Activated CD4-positive, alpha-beta T cell treated with anti-CD3 and anti-CD28 coated beads, Interleukin-2, amount 10 ng/mL, durations not matched to agents 7 days and 5 days (primary cell): ENCODE data around the gene NINL. TPM values are rescaled to one million over a fixed set of nuclear protein-coding genes. Genes with fewer than 3 reads are reported as not detected.
A peak's percentile ranks its signal among the peaks of the same experiment; 100 is the strongest.
"Not testable (repeated sequence)": the region's sequence is repeated elsewhere in the genome, so short reads cannot be mapped to it uniquely, and the experiment has no call there.

Experiments used
- CTCF ChIA-PET: fragments of 350-600 bp; sonication (Branson Sonifier 250); formaldehyde crosslinking; loops from one replicate; lab custom pipeline; 2021; ENCODE audit warnings: antibody characterized with exemption; lab: Charles Lee
- POLR2A ChIA-PET: fragments of 350-600 bp; sonication (Branson Sonifier 250); formaldehyde crosslinking; loops from one replicate; lab custom pipeline; 2021; ENCODE audit warnings: antibody characterized with exemption; lab: Charles Lee
- DNase-seq: peaks from one replicate; pipeline ENCODE4 v3.0.0-alpha.2; 2020
- H3K27ac Mint-ChIP-seq: one replicate; pipeline ENCODE4 v1.8.0; 2021; ENCODE audit warnings: mild to moderate bottlenecking, moderate library complexity, mixed read lengths
- H3K27me3 Mint-ChIP-seq: one replicate; pipeline ENCODE4 v1.8.0; 2021; ENCODE audit warnings: mixed read lengths
- H3K36me3 Mint-ChIP-seq: one replicate; pipeline ENCODE4 v1.8.0; 2021; ENCODE audit warnings: low read depth, mixed read lengths
- H3K4me1 Mint-ChIP-seq: one replicate; pipeline ENCODE4 v1.8.0; 2021; ENCODE audit warnings: mixed read lengths
- H3K4me3 Mint-ChIP-seq: one replicate; pipeline ENCODE4 v1.8.0; 2021; ENCODE audit warnings: mild to moderate bottlenecking, moderate library complexity, mixed read lengths
- H3K9me3 Mint-ChIP-seq: one replicate; pipeline ENCODE4 v1.8.0; 2021; ENCODE audit warnings: mixed read lengths
- total RNA-seq, 2 experiments: library from RNA; stranded (reverse); gene quantifications; one replicate each; pipeline ENCODE4 v1.2.3, GENCODE V29; 2021

NINL gene
- total RNA-seq, 2 experiments from 2014 or later: 2.3 to 3.7 TPM

DNA sequence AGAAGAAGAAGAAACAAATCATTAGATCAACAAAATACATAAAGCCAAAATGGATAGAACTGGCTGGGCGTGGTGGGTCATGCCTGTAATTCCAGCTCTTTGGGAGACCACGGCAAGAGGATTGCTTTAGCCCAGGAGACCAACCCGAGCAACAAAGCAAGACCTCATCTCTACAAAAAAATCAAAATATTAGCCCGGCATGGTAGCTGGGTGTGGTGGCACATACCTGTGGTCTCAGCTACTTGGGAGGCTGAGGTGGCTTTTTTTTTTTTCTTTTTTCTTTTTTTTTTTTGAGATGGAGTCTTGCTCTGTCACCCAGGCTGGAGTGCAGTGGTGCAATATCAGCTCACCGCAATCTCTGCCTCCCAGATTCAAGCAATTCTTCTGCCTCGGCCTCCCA lies 21.5 kb downstream of the NINL start:
- DNase-seq: no peak
- Mint-ChIP-seq H3K4me3 (no peak overlapping the region), H3K36me3 (peaks cover 6% of the 10 kb centered on the region), H3K27ac (no peak overlapping the region), H3K9me3 (peaks cover 5% of the 10 kb centered on the region), H3K4me1 (peaks cover 7% of the 10 kb centered on the region), H3K27me3 (no peaks in the 10 kb centered on the region)
- ChIA-PET CTCF (no interaction called here), POLR2A (no interaction called here)

DNA sequence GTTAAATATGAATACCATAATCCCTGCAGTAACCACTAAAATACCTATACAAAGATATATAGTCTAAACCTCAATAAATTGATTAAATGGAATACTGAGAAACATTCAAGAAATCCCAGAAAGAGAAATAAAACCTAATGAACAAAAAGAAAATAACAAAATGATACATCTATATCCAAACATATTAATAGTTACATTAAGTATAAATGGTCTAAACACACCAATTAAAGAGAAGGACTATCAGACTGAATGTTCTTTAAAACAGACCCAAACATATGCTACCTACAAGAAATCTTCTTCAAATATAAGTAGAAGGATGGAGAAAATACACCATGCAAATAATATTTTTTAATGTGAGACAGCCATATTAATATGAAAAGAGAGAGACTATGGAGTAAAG lies 22.0 kb downstream of the NINL start:
- H3K9me3 Mint-ChIP-seq: peaks cover 5% of the 10 kb centered on the region
- DNase-seq: no peak
- no peak overlapping the region for H3K4me3 Mint-ChIP-seq
- H3K36me3 Mint-ChIP-seq: peaks cover 6% of the 10 kb centered on the region
- no peak overlapping the region for H3K27ac Mint-ChIP-seq
- H3K4me1 Mint-ChIP-seq: peaks cover 7% of the 10 kb centered on the region
- POLR2A ChIA-PET: no interaction called here
- CTCF ChIA-PET: no interaction called here
- no peaks in the 10 kb centered on the region for H3K27me3 Mint-ChIP-seq

GRCh38 chr20:25561771-25562170 lies 23.6 kb downstream of the NINL start:
- H3K36me3 Mint-ChIP-seq, H3K4me1 Mint-ChIP-seq, H3K4me3 Mint-ChIP-seq, DNase-seq, H3K9me3 Mint-ChIP-seq, H3K27ac Mint-ChIP-seq, H3K27me3 Mint-ChIP-seq, POLR2A ChIA-PET, CTCF ChIA-PET: not testable (repeated sequence)

DNA sequence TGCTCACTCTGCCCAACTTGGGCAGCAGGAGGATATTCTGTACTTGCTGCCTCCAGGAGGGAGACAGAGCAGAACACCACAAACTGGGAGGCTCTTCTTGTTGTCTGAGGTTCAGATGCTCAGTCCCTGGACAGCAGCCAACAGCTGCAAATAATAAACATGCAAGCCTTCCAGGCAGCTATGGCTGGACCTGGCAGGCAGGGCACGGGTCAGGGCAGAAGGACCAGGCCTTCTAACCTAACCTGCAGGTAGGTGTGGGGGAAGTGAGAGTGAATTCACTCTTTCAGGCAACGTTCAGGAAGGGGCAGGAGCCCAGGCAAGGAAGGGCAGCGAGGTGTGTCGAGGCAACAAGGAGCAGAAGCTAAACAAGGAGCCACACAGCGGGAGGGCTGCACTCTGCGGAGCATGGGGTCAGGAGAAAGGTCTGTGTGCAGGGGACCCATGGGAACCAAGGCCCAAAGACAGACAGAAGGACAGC lies 31.5 kb downstream of the NINL start:
- Mint-ChIP-seq H3K4me3 (no peak overlapping the region), H3K27me3 (no peaks in the 10 kb centered on the region), H3K36me3 (no peaks in the 10 kb centered on the region), H3K4me1 (no peaks in the 10 kb centered on the region), H3K27ac (no peak overlapping the region), H3K9me3 (no peaks in the 10 kb centered on the region)
- DNase-seq: no peak
- ChIA-PET CTCF (no interaction called here), POLR2A (no interaction called here)

DNA sequence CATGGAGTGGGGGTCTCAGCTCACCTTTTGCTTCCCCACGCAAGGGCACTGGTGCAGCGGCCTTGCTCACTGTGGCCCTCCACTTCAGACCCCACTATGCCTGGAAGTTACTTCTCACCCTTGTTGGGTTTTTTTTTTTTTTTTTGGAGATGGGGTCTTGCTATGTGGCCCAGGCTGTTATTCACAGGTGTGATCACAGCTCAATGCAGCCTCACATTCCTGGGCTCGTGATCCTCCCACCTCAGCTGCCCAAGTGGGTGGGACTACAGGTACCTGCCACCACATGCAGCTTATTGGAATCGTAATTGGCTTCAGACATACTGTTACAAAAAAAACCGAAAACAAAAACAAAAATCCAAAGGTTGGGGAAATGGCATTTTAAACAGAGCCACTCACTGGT lies 32.4 kb downstream of the NINL start:
- Mint-ChIP-seq H3K9me3 (no peaks in the 10 kb centered on the region), H3K4me1 (no peaks in the 10 kb centered on the region), H3K4me3 (no peak overlapping the region), H3K27me3 (no peaks in the 10 kb centered on the region), H3K36me3 (no peaks in the 10 kb centered on the region), H3K27ac (no peak overlapping the region)
- ChIA-PET CTCF (interaction anchor here (0.6 kb wide), 1 partner anchor 305 kb away, joined by 3 read pairs; no protein-coding TSS in a partner anchor), POLR2A (no interaction called here)
- no peak for DNase-seq

DNA sequence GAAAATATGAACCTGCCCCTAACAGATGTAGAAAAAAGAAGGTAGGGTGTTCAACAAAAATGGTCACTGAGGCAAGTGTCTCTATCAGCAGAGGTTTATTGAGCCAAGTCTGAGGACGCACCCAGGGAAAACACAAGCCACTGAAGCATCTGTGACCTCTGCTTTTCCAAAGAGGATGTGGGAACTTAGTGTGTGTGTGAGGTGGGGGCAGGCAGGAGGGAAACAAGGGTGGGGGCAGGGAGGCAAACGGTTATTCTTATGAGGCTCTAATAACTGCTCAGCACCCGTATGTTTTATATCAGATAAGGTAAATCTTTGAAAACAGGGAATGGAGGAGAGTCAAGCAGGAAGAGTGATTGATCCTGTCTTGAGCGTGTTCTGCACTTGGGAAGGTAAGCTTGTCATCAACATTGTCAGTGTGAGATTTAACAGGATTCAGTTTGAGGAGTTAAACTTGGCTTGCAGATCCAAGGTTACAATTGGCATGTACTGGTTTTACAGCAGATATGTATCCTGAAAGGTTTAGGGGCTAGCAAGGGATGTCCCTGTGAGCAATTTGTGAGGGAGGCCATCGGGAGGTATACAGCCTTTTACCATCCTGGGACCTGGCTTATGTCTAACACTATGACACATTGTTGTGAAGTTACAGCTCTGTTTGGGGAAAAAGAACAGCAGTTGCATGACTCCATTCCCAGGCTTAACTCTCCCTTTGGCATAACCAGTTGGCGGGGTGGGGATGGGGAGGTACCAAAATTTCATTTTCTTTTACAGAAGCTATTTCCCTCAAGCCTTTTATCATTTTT lies 33.7 kb downstream of the NINL start:
- H3K27me3 Mint-ChIP-seq: no peaks in the 10 kb centered on the region
- H3K4me3 Mint-ChIP-seq: no peak overlapping the region
- ChIA-PET POLR2A (no interaction called here), CTCF (no interaction called here)
- H3K36me3 Mint-ChIP-seq: no peaks in the 10 kb centered on the region
- DNase-seq: no peak
- H3K9me3 Mint-ChIP-seq: no peaks in the 10 kb centered on the region
- H3K4me1 Mint-ChIP-seq: no peaks in the 10 kb centered on the region
- no peak overlapping the region for H3K27ac Mint-ChIP-seq

DNA sequence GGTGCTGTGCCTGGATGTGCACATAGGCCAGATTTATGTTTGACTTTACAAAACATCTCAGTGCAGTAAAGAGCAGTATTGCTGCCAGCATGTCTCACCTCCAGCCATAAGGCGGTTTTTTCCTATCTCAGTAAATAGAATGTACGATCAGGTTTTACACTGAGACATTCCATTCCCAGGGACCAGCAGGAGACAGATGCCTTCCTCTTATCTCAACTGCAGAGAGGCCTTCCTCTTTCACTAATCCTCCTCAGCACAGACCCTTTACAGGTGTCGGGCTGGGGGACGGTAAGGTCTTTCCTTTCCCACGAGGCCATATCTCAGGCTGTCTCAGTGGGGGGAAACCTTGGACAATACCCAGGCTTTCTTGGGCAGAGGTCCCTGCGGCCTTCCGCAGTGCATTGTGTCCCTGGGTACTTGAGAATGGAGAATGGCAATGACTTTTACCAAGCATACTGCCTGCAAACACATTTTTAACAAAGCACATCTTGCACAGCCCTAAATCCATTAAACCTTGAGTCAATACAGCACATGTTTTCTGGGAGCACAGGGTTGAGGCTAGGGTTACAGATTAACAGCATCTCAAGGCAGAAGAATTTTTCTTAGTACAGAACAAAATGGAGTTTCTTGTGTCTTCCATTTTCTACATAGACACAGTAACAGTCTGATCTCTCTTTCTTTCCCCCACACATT lies 34.5 kb downstream of the NINL start:
- H3K27me3 Mint-ChIP-seq, CTCF ChIA-PET, POLR2A ChIA-PET, H3K36me3 Mint-ChIP-seq, DNase-seq, H3K27ac Mint-ChIP-seq, H3K9me3 Mint-ChIP-seq, H3K4me1 Mint-ChIP-seq, H3K4me3 Mint-ChIP-seq: not testable (repeated sequence)

DNA sequence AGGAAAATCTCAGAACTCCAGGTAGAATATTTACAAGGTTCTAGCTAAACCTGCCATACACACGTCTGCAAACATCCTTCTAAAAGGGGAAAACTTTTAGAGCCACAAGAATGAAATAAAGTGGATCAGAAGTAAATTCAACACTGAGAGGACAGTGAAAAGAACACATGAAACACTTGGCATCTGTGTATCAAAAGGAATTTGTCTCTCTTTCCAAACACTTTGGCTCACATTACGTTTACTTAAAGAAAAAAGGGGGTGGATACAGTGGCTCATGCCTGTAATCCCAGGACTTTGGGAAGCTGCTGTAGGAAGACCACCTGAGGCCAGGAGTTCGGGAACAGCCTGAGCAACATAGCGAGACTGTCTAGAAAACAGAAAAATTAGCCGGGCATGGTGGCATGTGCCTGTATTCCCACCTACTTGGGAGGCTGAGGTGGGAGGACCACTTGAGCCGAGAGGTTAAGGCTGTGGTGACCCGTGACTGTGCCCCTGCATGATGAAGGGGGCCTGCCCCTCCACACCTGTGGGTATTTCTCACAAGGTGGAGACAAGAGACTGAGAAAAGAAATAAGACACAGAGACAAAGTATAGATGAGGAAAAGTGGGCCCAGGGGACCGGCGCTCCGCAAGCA lies 35.4 kb downstream of the NINL start:
- Mint-ChIP-seq H3K27ac (no peak overlapping the region), H3K4me1 (no peaks in the 10 kb centered on the region), H3K36me3 (no peaks in the 10 kb centered on the region), H3K9me3 (no peaks in the 10 kb centered on the region), H3K4me3 (no peak overlapping the region), H3K27me3 (no peaks in the 10 kb centered on the region)
- CTCF ChIA-PET: interaction anchor here (1.1 kb wide), 1 partner anchor 9 kb away, joined by 6 read pairs; no protein-coding TSS in a partner anchor
- no peak for DNase-seq
- POLR2A ChIA-PET: no interaction called here

- H3K27me3 Mint-ChIP-seq: no peaks in the 10 kb centered on the region
- no peak overlapping the region for H3K4me3 Mint-ChIP-seq
- H3K9me3 Mint-ChIP-seq: no peaks in the 10 kb centered on the region
- H3K27ac Mint-ChIP-seq: peak overlapping the region; percentile 21
- no peaks in the 10 kb centered on the region for H3K36me3 Mint-ChIP-seq
- CTCF ChIA-PET: interaction anchor here (1.1 kb wide), 1 partner anchor 10 kb away, joined by 6 read pairs; no protein-coding TSS in a partner anchor
- POLR2A ChIA-PET: no interaction called here
- DNase-seq: no peak
- H3K4me1 Mint-ChIP-seq: no peaks in the 10 kb centered on the region
Observed at GRCh38 chr20:25549172-25549773, 36.1 kb downstream of the NINL start.

DNA sequence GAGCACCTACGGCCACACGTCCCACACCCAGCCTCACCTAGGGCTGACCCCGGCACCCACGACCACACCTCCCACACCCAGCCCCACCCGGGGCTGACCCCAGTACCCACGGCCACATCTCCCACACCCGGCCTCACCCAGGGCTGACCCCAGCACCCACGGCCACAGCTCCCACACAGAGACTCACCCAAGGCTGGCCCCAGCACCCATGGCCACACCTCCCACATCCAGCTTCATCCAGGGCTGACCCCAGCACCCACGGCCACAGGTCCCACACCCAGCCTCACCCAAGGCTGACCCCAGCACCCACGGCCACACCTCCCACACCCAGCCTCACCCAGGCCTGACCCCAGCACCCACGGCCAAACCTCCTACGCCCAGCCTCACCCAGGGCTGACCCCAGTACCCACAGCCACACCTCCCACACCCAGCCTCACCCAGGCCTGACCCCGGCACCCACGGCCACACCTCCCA lies 36.7 kb downstream of the NINL start:
- no peaks in the 10 kb centered on the region for H3K9me3 Mint-ChIP-seq
- POLR2A ChIA-PET: no interaction called here
- H3K4me1 Mint-ChIP-seq: no peaks in the 10 kb centered on the region
- CTCF ChIA-PET: interaction anchor here (0.7 to 1.1 kb wide), 2 partner anchors 11 to 750 kb away, joined by 4 to 6 read pairs; no protein-coding TSS in a partner anchor
- no peak overlapping the region for H3K27ac Mint-ChIP-seq
- no peak for DNase-seq
- no peaks in the 10 kb centered on the region for H3K27me3 Mint-ChIP-seq
- no peak overlapping the region for H3K4me3 Mint-ChIP-seq
- no peaks in the 10 kb centered on the region for H3K36me3 Mint-ChIP-seq

GRCh38 chr20:25547999-25548398 lies 37.3 kb downstream of the NINL start:
- H3K27me3 Mint-ChIP-seq: no peaks in the 10 kb centered on the region
- ChIA-PET POLR2A (no interaction called here), CTCF (interaction anchor here (0.7 kb wide), 1 partner anchor 749 kb away, joined by 4 read pairs; no protein-coding TSS in a partner anchor)
- no peaks in the 10 kb centered on the region for H3K9me3 Mint-ChIP-seq
- no peaks in the 10 kb centered on the region for H3K36me3 Mint-ChIP-seq
- H3K27ac Mint-ChIP-seq: no peak overlapping the region
- DNase-seq: no peak
- H3K4me3 Mint-ChIP-seq: no peak overlapping the region
- H3K4me1 Mint-ChIP-seq: no peaks in the 10 kb centered on the region

DNA sequence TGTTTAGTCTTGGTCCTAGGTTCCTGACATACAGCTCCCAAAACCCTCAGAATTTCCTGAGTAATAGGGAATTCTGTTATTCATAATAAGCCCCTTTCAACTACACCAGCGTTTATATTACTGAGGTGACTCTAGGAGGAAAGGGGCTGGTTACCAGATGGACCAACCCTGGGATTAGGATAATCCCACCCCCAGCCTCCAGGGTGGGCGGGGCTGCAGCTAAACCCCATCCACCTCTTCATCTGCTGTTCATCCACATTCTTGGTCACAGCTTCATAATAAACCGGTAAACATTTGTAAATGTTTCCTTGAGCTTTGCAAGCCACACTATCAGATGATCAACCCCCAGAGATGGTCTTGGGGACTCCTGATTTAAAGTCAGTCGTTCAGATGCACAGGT lies 38.3 kb downstream of the NINL start:
- H3K9me3 Mint-ChIP-seq: no peaks in the 10 kb centered on the region
- DNase-seq: no peak
- no peaks in the 10 kb centered on the region for H3K4me1 Mint-ChIP-seq
- POLR2A ChIA-PET: no interaction called here
- no peak overlapping the region for H3K4me3 Mint-ChIP-seq
- H3K27ac Mint-ChIP-seq: no peak overlapping the region
- CTCF ChIA-PET: no interaction called here
- H3K36me3 Mint-ChIP-seq: no peaks in the 10 kb centered on the region
- H3K27me3 Mint-ChIP-seq: no peaks in the 10 kb centered on the region
